HepG2 (cell line): Measurements from ENCODE around the gene EMC1. TPM values are rescaled to one million over a fixed set of nuclear protein-coding genes. Genes with fewer than 3 reads are reported as not detected.
A peak's percentile ranks its signal among the peaks of the same experiment; 100 is the strongest.

ENCODE experiments used
- ATAC-seq: fragments of 200-7000 bp; cut with Tn5 transposase; 3 replicates; pipeline ENCODE4 v1.9.1; 2020; ENCODE audit warnings: mild to moderate bottlenecking, moderate library complexity
- BruUV-seq: library from RNA; stranded (reverse); fragments of 400-500 nt; replicated peaks from 2 replicates; lab custom pipeline; 2021; lab: Mats Ljungman, UMichigan
- CTCF ChIA-PET: fragments of 300-600 bp; formaldehyde crosslinking; extraction: SDS; loops from one replicate; lab custom pipeline; 2021; ENCODE audit warnings: low total read pairs, inconsistent platforms, low intra/inter-chr PET ratio; lab: Yijun Ruan, JAX
- POLR2A ChIA-PET: fragments of 350-600 bp; sonication (Branson Sonifier 250); formaldehyde crosslinking; loops from one replicate; lab custom pipeline; 2020; ENCODE audit warnings: antibody characterized with exemption, inconsistent platforms; lab: Yijun Ruan, JAX
- DNase-seq: peaks from one replicate; pipeline ENCODE4 v3.0.0-alpha.2; 2015; ENCODE audit warnings: low spot score
- FAIRE-seq: peaks from 3 replicates; lab custom pipeline; 2011; peaks lifted over from hg19 to GRCh38; lab: Jason Lieb, UNC
- H2AFZ ChIP-seq: one replicate; pipeline ENCODE4 v1.6.1; 2011; ENCODE audit warnings: low read length, inconsistent platforms
- H3K27ac ChIP-seq: fragments of 300-600 bp; 3 replicates; pipeline ENCODE4 v1.8.0; 2011; ENCODE audit warnings: mixed run types, mild to moderate bottlenecking, mixed read lengths, low read length, inconsistent platforms; ENCODE audit not compliant: insufficient read depth; ENCODE audit errors: extremely low read length
- H3K27me3 ChIP-seq, 2 experiments: fragments of 200-600 bp in 1 of 2; 2 replicates in 1 of 2; 3 replicates in 1 of 2; pipeline versions ENCODE4 v1.6.0 to v1.8.0; 2011; ENCODE audit warnings: low read length in 2 of 2, mild to moderate bottlenecking in 2 of 2, moderate library complexity in 2 of 2, inconsistent platforms in 1 of 2; ENCODE audit not compliant: insufficient read depth in 2 of 2, control insufficient read depth in 1 of 2
- H3K36me3 ChIP-seq, 2 experiments: fragments of 200-600 bp in 1 of 2; replicated peaks in 1 of 2; 2 replicates in 1 of 2; 3 replicates in 1 of 2; pipeline versions ENCODE4 v1.5.1 to v1.8.0; 2011; ENCODE audit warnings: low read length in 2 of 2, inconsistent platforms in 1 of 2; ENCODE audit not compliant: insufficient read depth in 2 of 2, control insufficient read depth in 1 of 2
- H3K4me1 ChIP-seq: 2 replicates; pipeline ENCODE4 v1.5.1; 2012; ENCODE audit warnings: low read length, inconsistent platforms; ENCODE audit not compliant: insufficient read depth
- H3K4me2 ChIP-seq: 2 replicates; pipeline ENCODE4 v1.6.0; 2011; ENCODE audit warnings: low read depth, low read length, inconsistent platforms
- H3K4me3 ChIP-seq, 3 experiments: fragments of 200-600 bp in 1 of 3; sonication (generic), shearing (Covaris generic) in 1 of 3; replicated peaks in 1 of 3; 2 replicates each; pipeline ENCODE4 v1.5.1; 2011 to 2016; ENCODE audit warnings: low read length in 3 of 3, inconsistent platforms in 2 of 3, low read depth in 2 of 3, mild to moderate bottlenecking in 2 of 3, control low read depth in 1 of 3, mixed read lengths in 1 of 3; ENCODE audit not compliant: insufficient read depth in 1 of 3
- H3K79me2 ChIP-seq: one replicate; pipeline ENCODE4 v1.6.1; 2011; ENCODE audit warnings: low read length, inconsistent platforms; ENCODE audit not compliant: insufficient read depth
- H3K9ac ChIP-seq: 2 replicates; pipeline ENCODE4 v1.6.0; 2011; ENCODE audit warnings: mild to moderate bottlenecking, low read depth, low read length, inconsistent platforms; ENCODE audit not compliant: insufficient read depth
- H3K9me3 ChIP-seq: 2 replicates; pipeline ENCODE4 v1.5.1; 2012; ENCODE audit warnings: mild to moderate bottlenecking, low read length
- H4K20me1 ChIP-seq: 2 replicates; pipeline ENCODE4 v1.6.0; 2011; ENCODE audit warnings: inconsistent platforms, mild to moderate bottlenecking, low read length, moderate library complexity; ENCODE audit not compliant: insufficient read depth
- ATF1 ChIP-seq: IDR thresholded peaks from 2 replicates; pipeline ENCODE4 v1.6.1; 2016; ENCODE audit warnings: mild to moderate bottlenecking, control low read depth
- CREB1 ChIP-seq, 2 experiments: fragments of 450-650 bp in 1 of 2; IDR thresholded peaks; 2 replicates each; pipeline ENCODE4 v1.6.1; 2016 to 2017; ENCODE audit warnings: control low read depth in 1 of 2, mild to moderate bottlenecking in 1 of 2, missing compliant biosample characterization in 1 of 2, missing genetic modification characterization in 1 of 2
- ELF3 ChIP-seq: IDR thresholded peaks from 2 replicates; pipeline ENCODE4 v1.6.1; 2016; ENCODE audit warnings: missing genetic modification reagents, missing compliant biosample characterization
- ELF4 ChIP-seq: sonication (generic); formaldehyde crosslinking; IDR thresholded peaks from 2 replicates; pipeline ENCODE4 v1.5.0; 2020; ENCODE audit warnings: missing genetic modification reagents, mild to moderate bottlenecking, moderate library complexity, borderline replicate concordance
- HNRNPUL1 ChIP-seq: fragments of 200-400 bp; formaldehyde crosslinking; IDR thresholded peaks from 2 replicates; pipeline ENCODE4 v1.6.1; 2017; ENCODE audit warnings: low read depth, mild to moderate bottlenecking, low read length, moderate library complexity
- KDM1A ChIP-seq: IDR thresholded peaks from 2 replicates; pipeline ENCODE4 v1.6.1; 2016; ENCODE audit warnings: missing compliant biosample characterization
- RBAK ChIP-seq: sonication (generic); formaldehyde crosslinking; IDR thresholded peaks from 2 replicates; pipeline ENCODE4 v1.5.1; 2020; ENCODE audit warnings: mild to moderate bottlenecking, missing genetic modification reagents
- REPIN1 ChIP-seq: sonication (generic); formaldehyde crosslinking; IDR thresholded peaks from 2 replicates; pipeline ENCODE4 v1.8.0; 2022; ENCODE audit warnings: missing genetic modification reagents, low read depth, mild to moderate bottlenecking, borderline replicate concordance
- ZNF138 ChIP-seq: sonication (generic); formaldehyde crosslinking; IDR thresholded peaks from 2 replicates; pipeline ENCODE4 v1.5.0; 2020; ENCODE audit warnings: mild to moderate bottlenecking, low read depth, missing genetic modification reagents
- ZNF207 ChIP-seq: fragments of 450-650 bp; IDR thresholded peaks from 2 replicates; pipeline ENCODE4 v1.6.1; 2016; ENCODE audit warnings: antibody characterized with exemption, borderline replicate concordance
- ZNF263 ChIP-seq: sonication (generic); formaldehyde crosslinking; IDR thresholded peaks from 2 replicates; pipeline ENCODE4 v1.4.0; 2020; ENCODE audit warnings: missing genetic modification reagents
- ZNF446 ChIP-seq: sonication (generic); formaldehyde crosslinking; IDR thresholded peaks from 2 replicates; pipeline ENCODE4 v1.5.0; 2020; ENCODE audit warnings: mild to moderate bottlenecking, missing genetic modification reagents
- ZNF629 ChIP-seq: sonication (generic); formaldehyde crosslinking; conservative IDR thresholded peaks from 2 replicates; pipeline ENCODE4 v1.5.0; 2020; ENCODE audit warnings: missing genetic modification reagents
- ZZZ3 ChIP-seq: sonication (generic); formaldehyde crosslinking; IDR thresholded peaks from 2 replicates; pipeline ENCODE4 v1.4.0; 2020; ENCODE audit warnings: missing genetic modification reagents, mild to moderate bottlenecking, borderline replicate concordance
- WGBS: methylation state at CpG from one replicate; pipeline ENCODE4 v1.1.6; 2017; ENCODE audit warnings: low lambda C conversion rate; 5-methylcytosine and 5-hydroxymethylcytosine counted together
- in situ Hi-C: cut with HindIII; loops from 2 replicates; pipeline ENCODE4 v1.10.0; 2017; ENCODE audit warnings: low pct_unique_long_range_greater_than_20kb; ENCODE audit not compliant: extremely low pct_ligation_motif_present
- intact Hi-C: fragments of 100-400 bp; cut with micrococcal nuclease; formaldehyde crosslinking; loops from one replicate; pipeline ENCODE4 v1.10.0; 2022; ENCODE audit not compliant: unreplicated experiment
- polyA plus RNA-seq, 8 experiments: library from polyadenylated mRNA; depleted of rRNA in 3 of 8; stranded (reverse) in 7 of 8; unstranded in 1 of 8; fragments of >200 nt; fragmentation: Illumina TruSeq in 4 of 8; extraction: Trizol in 4 of 8; gene quantifications; 2 replicates each; pipeline versions ENCODE4 v1.2.1 to v1.2.3, GENCODE V29; 2011 to 2016; ENCODE audit warnings: low read depth in 4 of 8, missing spikeins in 1 of 8, mixed read lengths in 1 of 8; ENCODE audit not compliant: insufficient read depth in 1 of 8
- total RNA-seq, 5 experiments: library from RNA; depleted of rRNA; stranded (reverse); fragments of >200 nt; fragmentation: Illumina TruSeq; extraction: Trizol; gene quantifications; 2 replicates each; pipeline ENCODE4 v1.2.3, GENCODE V29; 2016; ENCODE audit warnings: low read depth in 1 of 5
- TF ChIP-seq, protein P1 (sequence below): sonication (generic); formaldehyde crosslinking; IDR thresholded peaks from 2 replicates; pipeline ENCODE4 v1.4.0; 2020; ENCODE audit warnings: missing genetic modification reagents
- TF ChIP-seq, protein P2 (sequence below): sonication (generic); formaldehyde crosslinking; IDR thresholded peaks from 2 replicates; pipeline ENCODE4 v1.8.0; 2023; ENCODE audit warnings: mild to moderate bottlenecking, missing genetic modification reagents
- TF ChIP-seq, protein P3 (sequence below): sonication (generic); formaldehyde crosslinking; IDR thresholded peaks from 2 replicates; pipeline ENCODE4 v1.8.0; 2022; ENCODE audit warnings: missing genetic modification reagents, mild to moderate bottlenecking, moderate library complexity, borderline replicate concordance

EMC1 gene
- total and polyA plus RNA-seq, 2 of the 13 experiments (the other 11 are each of a cell fraction or from before 2014, with no cell fraction given), result 38.0 to 61.3 TPM

DNA sequence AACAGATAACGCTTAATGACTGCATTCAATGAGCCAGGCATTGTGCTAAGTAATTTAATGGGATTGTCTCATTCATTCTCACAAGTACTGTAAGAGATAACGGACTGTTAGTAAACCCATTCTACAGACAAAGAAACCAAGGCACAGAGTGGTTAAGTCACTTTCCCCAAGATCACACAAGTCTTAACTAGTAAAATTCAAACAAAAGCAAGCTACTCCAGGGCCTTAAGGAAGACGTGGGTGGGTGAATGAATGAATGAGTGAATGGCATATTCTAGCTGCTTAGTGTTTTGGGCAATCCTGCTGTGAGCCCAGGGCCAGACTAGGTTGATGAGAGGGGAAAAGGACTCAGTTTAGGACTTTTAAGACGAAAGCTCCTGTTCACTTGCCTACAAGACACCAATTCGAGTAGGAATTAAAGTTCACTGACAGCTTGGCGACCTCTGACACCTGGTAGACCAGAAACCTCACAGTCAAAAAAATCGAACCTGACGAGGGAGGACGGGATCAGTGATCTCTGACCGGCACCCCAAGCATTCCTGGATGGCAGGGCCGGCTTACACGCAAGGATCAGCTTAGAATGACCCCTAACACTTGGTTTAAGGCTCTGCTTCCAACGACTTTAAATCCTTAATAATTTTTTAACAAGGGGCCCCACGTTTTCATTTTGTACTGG lies 557 bp downstream of the EMC1 start:
- H4K20me1 ChIP-seq, result peaks cover 4% of the 10 kb centered on the region
- H3K4me3 ChIP-seq, result peak overlapping the region; percentile 61 to 97 (median 91)
- H3K4me1 ChIP-seq, result peaks cover 38% of the 10 kb centered on the region
- ChIA-PET CTCF (no interaction called here), POLR2A (interaction anchor here (1.0 to 2.2 kb wide), 9 partner anchors 10 to 71 kb away, joined by 3 to 21 read pairs (median 6); partner anchors contain the start of genes AKR7A2 and SLC66A1)
- H2AFZ ChIP-seq, result no peak overlapping the region
- 9% methylated on average over 13 of the region's 14 CpGs for WGBS
- H3K4me2 ChIP-seq, result peak overlapping the region; percentile 88
- TSS peak; percentile 88 for BruUV-seq
- FAIRE-seq (peak; percentile 56), ATAC-seq (peak; percentile 33), DNase-seq (peak; percentile 18)
- no peaks in the 10 kb centered on the region for H3K9me3 ChIP-seq
- in situ Hi-C loops, result no loop called here
- intact Hi-C loops, result no loop called here
- H3K36me3 ChIP-seq, result peaks cover 2 to 18% of the 10 kb centered on the region in 2 experiments; a peak in 4 of 5 replicates
- peaks cover 82% of the 10 kb centered on the region for H3K79me2 ChIP-seq
- H3K27ac ChIP-seq, result peak overlapping the region; percentile 98
- no peaks in the 10 kb centered on the region; a peak in 1 of 5 replicates for H3K27me3 ChIP-seq
- H3K9ac ChIP-seq, result peak overlapping the region; percentile 92
- TF ChIP-seq REPIN1 (CRISPR knock-in tag), result 0 out of 2 replicates have a peak, but pooled peaks have one; percentile 3
- TF ChIP-seq, protein P1, sequence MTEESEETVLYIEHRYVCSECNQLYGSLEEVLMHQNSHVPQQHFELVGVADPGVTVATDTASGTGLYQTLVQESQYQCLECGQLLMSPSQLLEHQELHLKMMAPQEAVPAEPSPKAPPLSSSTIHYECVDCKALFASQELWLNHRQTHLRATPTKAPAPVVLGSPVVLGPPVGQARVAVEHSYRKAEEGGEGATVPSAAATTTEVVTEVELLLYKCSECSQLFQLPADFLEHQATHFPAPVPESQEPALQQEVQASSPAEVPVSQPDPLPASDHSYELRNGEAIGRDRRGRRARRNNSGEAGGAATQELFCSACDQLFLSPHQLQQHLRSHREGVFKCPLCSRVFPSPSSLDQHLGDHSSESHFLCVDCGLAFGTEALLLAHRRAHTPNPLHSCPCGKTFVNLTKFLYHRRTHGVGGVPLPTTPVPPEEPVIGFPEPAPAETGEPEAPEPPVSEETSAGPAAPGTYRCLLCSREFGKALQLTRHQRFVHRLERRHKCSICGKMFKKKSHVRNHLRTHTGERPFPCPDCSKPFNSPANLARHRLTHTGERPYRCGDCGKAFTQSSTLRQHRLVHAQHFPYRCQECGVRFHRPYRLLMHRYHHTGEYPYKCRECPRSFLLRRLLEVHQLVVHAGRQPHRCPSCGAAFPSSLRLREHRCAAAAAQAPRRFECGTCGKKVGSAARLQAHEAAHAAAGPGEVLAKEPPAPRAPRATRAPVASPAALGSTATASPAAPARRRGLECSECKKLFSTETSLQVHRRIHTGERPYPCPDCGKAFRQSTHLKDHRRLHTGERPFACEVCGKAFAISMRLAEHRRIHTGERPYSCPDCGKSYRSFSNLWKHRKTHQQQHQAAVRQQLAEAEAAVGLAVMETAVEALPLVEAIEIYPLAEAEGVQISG (CRISPR knock-in tag), result no peak
- TF ChIP-seq HNRNPUL1, result no peak
- peak; percentile 67; the same call in 1 of the 2 replicates for TF ChIP-seq ELF4
- TF ChIP-seq ATF1 (CRISPR knock-in tag), result no peak
- 0 out of 2 replicates have a peak, but pooled peaks have one; percentile 21 for TF ChIP-seq ZNF138
- no peak for TF ChIP-seq ZNF446
- peak; percentile 92 for TF ChIP-seq ZNF629
- peak; percentile 66 for TF ChIP-seq ZNF263 (CRISPR knock-in tag)
- TF ChIP-seq, protein P2, sequence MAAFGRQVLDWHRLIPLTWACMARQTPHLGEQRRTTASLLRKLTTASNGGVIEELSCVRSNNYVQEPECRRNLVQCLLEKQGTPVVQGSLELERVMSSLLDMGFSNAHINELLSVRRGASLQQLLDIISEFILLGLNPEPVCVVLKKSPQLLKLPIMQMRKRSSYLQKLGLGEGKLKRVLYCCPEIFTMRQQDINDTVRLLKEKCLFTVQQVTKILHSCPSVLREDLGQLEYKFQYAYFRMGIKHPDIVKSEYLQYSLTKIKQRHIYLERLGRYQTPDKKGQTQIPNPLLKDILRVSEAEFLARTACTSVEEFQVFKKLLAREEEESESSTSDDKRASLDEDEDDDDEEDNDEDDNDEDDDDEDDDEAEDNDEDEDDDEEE (CRISPR knock-in tag), result no peak
- TF ChIP-seq, protein P3, sequence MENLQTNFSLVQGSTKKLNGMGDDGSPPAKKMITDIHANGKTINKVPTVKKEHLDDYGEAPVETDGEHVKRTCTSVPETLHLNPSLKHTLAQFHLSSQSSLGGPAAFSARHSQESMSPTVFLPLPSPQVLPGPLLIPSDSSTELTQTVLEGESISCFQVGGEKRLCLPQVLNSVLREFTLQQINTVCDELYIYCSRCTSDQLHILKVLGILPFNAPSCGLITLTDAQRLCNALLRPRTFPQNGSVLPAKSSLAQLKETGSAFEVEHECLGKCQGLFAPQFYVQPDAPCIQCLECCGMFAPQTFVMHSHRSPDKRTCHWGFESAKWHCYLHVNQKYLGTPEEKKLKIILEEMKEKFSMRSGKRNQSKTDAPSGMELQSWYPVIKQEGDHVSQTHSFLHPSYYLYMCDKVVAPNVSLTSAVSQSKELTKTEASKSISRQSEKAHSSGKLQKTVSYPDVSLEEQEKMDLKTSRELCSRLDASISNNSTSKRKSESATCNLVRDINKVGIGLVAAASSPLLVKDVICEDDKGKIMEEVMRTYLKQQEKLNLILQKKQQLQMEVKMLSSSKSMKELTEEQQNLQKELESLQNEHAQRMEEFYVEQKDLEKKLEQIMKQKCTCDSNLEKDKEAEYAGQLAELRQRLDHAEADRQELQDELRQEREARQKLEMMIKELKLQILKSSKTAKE (CRISPR knock-in tag), result no peak
- TF ChIP-seq KDM1A (CRISPR knock-in tag), result 0 out of 2 replicates have a peak, but pooled peaks have one; percentile 31
- TF ChIP-seq RBAK (CRISPR knock-in tag), result no peak
- TF ChIP-seq ZZZ3 (CRISPR knock-in tag), result no peak
- no peak for TF ChIP-seq ZNF207
- TF ChIP-seq CREB1 (IDR thresholded peaks at IDR 0.05), result no peak
- 0 out of 2 replicates have a peak, but pooled peaks have one; percentile 36 for TF ChIP-seq CREB1 (CRISPR knock-in tag; IDR thresholded peaks at IDR 0.05)
- no peak for TF ChIP-seq ELF3 (CRISPR knock-in tag)
